HCT116 (cell line): Measurements from ENCODE around the gene FSIP1. TPM values are rescaled to one million over a fixed set of nuclear protein-coding genes. Genes with fewer than 3 reads are reported as not detected.

Experiments
- ATAC-seq: fragments of 200-7000 bp; cut with Tn5 transposase; 2 replicates; pipeline ENCODE4 v1.9.1; 2020; ENCODE audit warnings: mild to moderate bottlenecking, moderate library complexity
- BruUV-seq: library from RNA; stranded (reverse); fragments of 400-500 nt; replicated peaks from 2 replicates; lab custom pipeline; 2021; lab: Mats Ljungman, UMichigan
- CTCF ChIA-PET: fragments of 300-600 bp; sonication (Branson Sonifier 250); formaldehyde crosslinking; loops from one replicate; lab custom pipeline; 2021; ENCODE audit warnings: antibody characterized with exemption; lab: Charles Lee
- POLR2A ChIA-PET: fragments of 300-600, 350-600 bp; sonication (Branson Sonifier 250); formaldehyde crosslinking; loops from one replicate; lab custom pipeline; 2021; ENCODE audit warnings: antibody characterized with exemption; lab: Charles Lee
- RAD21 ChIA-PET, 2 experiments: fragments of 300-600 bp; sonication (Branson Sonifier 250); formaldehyde crosslinking; loops; one replicate each; lab custom pipeline; 2023; ENCODE audit warnings: low total read pairs in 2 of 2; ENCODE audit not compliant: uncharacterized antibody in 2 of 2, unreplicated experiment in 2 of 2, low non-redundant PET in 1 of 2; lab: Charles Lee
- DNase-seq: peaks from one replicate; pipeline ENCODE4 v3.0.0-alpha.2; 2010; ENCODE audit warnings: low read depth, low spot score
- H2AFZ ChIP-seq: fragments of 200-600 bp; shearing (Covaris generic), sonication (generic); 2 replicates; pipeline ENCODE4 v1.6.1; 2017; ENCODE audit warnings: low read depth, mixed run types, mixed read lengths, antibody characterized with exemption, low read length; ENCODE audit not compliant: poor library complexity, severe bottlenecking
- H3K27ac ChIP-seq: 2 replicates; pipeline ENCODE4 v1.5.1; 2012; ENCODE audit warnings: low read depth, low read length
- H3K27me3 ChIP-seq: fragments of 200-600 bp; sonication (generic); 2 replicates; pipeline ENCODE4 v1.6.1; 2016; ENCODE audit warnings: mixed run types, low read length, mixed read lengths; ENCODE audit not compliant: insufficient read depth
- H3K36me3 ChIP-seq, 2 experiments: fragments of 200-500 bp in 1 of 2; fragments of 200-600 bp in 1 of 2; sonication (Bioruptor generic) in 1 of 2; sonication (generic) in 1 of 2; 2 replicates each; pipeline versions ENCODE4 v1.5.1 to v1.6.1; 2014 to 2016; ENCODE audit warnings: low read length in 2 of 2, inconsistent platforms in 1 of 2, mixed read lengths in 1 of 2, mixed run types in 1 of 2; ENCODE audit not compliant: insufficient read depth in 2 of 2, control insufficient read depth in 1 of 2
- H3K4me1 ChIP-seq, 2 experiments: fragments of 200-600 bp in 1 of 2; sonication (generic) in 1 of 2; 2 replicates each; pipeline versions ENCODE4 v1.5.1 to v1.6.1; 2012 to 2017; ENCODE audit warnings: low read length in 2 of 2, inconsistent platforms in 1 of 2, mild to moderate bottlenecking in 1 of 2, mixed read lengths in 1 of 2, mixed run types in 1 of 2, moderate library complexity in 1 of 2; ENCODE audit not compliant: insufficient read depth in 2 of 2, control insufficient read depth in 1 of 2
- H3K4me2 ChIP-seq: fragments of 200-600 bp; sonication (generic); 2 replicates; pipeline ENCODE4 v1.6.1; 2017; ENCODE audit warnings: mixed run types, low read length, mixed read lengths
- H3K4me3 ChIP-seq, 2 experiments: fragments of 200-600 bp in 1 of 2; sonication (generic) in 1 of 2; replicated peaks in 1 of 2; 2 replicates each; pipeline ENCODE4 v1.5.1; 2011 to 2016; ENCODE audit warnings: low read length in 2 of 2, control low read depth in 1 of 2, low read depth in 1 of 2, mild to moderate bottlenecking in 1 of 2, mixed read lengths in 1 of 2, mixed run types in 1 of 2
- H3K79me2 ChIP-seq: fragments of 200-600 bp; sonication (generic); 2 replicates; pipeline ENCODE4 v1.6.1; 2017; ENCODE audit warnings: mild to moderate bottlenecking, mixed run types, low read length, moderate library complexity, mixed read lengths; ENCODE audit not compliant: insufficient read depth
- H3K9ac ChIP-seq: fragments of 200-600 bp; sonication (generic); 2 replicates; pipeline ENCODE4 v1.6.1; 2016; ENCODE audit warnings: low read length, mixed read lengths
- H3K9me2 ChIP-seq: fragments of 200-600 bp; sonication (generic), shearing (Covaris generic); 2 replicates; pipeline ENCODE4 v1.6.1; 2017; ENCODE audit warnings: mixed run types, mild to moderate bottlenecking, moderate library complexity; ENCODE audit not compliant: insufficient read depth
- H3K9me3 ChIP-seq, 2 experiments: fragments of 200-500 bp in 1 of 2; fragments of 200-600 bp in 1 of 2; sonication (Bioruptor generic) in 1 of 2; sonication (generic) in 1 of 2; 2 replicates each; pipeline ENCODE4 v1.6.1; 2014 to 2017; ENCODE audit warnings: low read length in 2 of 2, mixed read lengths in 2 of 2, inconsistent platforms in 1 of 2, low read depth in 1 of 2, mild to moderate bottlenecking in 1 of 2, mixed run types in 1 of 2, moderate library complexity in 1 of 2; ENCODE audit not compliant: control insufficient read depth in 1 of 2, insufficient read depth in 1 of 2
- H4K20me1 ChIP-seq: fragments of 200-600 bp; sonication (generic), shearing (Covaris generic); 2 replicates; pipeline ENCODE4 v1.6.1; 2017; ENCODE audit warnings: mixed run types, mild to moderate bottlenecking, moderate library complexity; ENCODE audit not compliant: insufficient read depth
- CBX3 ChIP-seq: IDR thresholded peaks from 2 replicates; pipeline ENCODE4 v1.6.1; 2012; ENCODE audit warnings: low read depth
- CEBPB ChIP-seq: IDR thresholded peaks from 2 replicates; pipeline ENCODE4 v1.6.1; 2012; ENCODE audit warnings: low read depth
- FOSL1 ChIP-seq: IDR thresholded peaks from 2 replicates; pipeline ENCODE4 v1.6.1; 2012; ENCODE audit warnings: low read depth
- JUND ChIP-seq: IDR thresholded peaks from 2 replicates; pipeline ENCODE4 v1.6.1; 2012
- MAX ChIP-seq: IDR thresholded peaks from 2 replicates; pipeline ENCODE4 v1.6.1; 2012
- SIN3A ChIP-seq: IDR thresholded peaks from 2 replicates; pipeline ENCODE4 v1.6.1; 2012; ENCODE audit warnings: low read depth
- SP1 ChIP-seq: IDR thresholded peaks from 2 replicates; pipeline ENCODE4 v1.6.1; 2012; ENCODE audit warnings: low read depth
- TCF7L2 ChIP-seq: IDR thresholded peaks from 2 replicates; pipeline ENCODE4 v1.7.0; 2011; ENCODE audit warnings: borderline replicate concordance, inconsistent platforms; ENCODE audit not compliant: insufficient read depth, insufficient read length; ENCODE audit errors: extremely low read depth
- ZBTB33 ChIP-seq: IDR thresholded peaks from 2 replicates; pipeline ENCODE4 v1.6.1; 2011; ENCODE audit warnings: mild to moderate bottlenecking, low read length, moderate library complexity; ENCODE audit not compliant: insufficient replicate concordance; ENCODE audit errors: extremely low read depth
- ZFX ChIP-seq: fragments of 450-650 bp; IDR thresholded peaks from 2 replicates; pipeline ENCODE4 v1.6.1; 2017
- ZNF274 ChIP-seq: fragments of 200-500 bp; sonication (Bioruptor generic); IDR thresholded peaks from 2 replicates; pipeline ENCODE4 v1.6.1; 2014; ENCODE audit warnings: mild to moderate bottlenecking, low read depth, low read length, inconsistent platforms
- intact Hi-C: fragments of 100-400 bp; cut with micrococcal nuclease; formaldehyde crosslinking; loops from 2 replicates; pipeline ENCODE4 v1.10.0; 2022
- total RNA-seq: library from RNA; stranded (reverse); gene quantifications from one replicate; pipeline ENCODE4 v1.2.1, GENCODE V29; 2021; ENCODE audit not compliant: unreplicated experiment

The FSIP1 gene
- total RNA-seq, 1 experiment from 2014 or later: 0.42 TPM

DNA sequence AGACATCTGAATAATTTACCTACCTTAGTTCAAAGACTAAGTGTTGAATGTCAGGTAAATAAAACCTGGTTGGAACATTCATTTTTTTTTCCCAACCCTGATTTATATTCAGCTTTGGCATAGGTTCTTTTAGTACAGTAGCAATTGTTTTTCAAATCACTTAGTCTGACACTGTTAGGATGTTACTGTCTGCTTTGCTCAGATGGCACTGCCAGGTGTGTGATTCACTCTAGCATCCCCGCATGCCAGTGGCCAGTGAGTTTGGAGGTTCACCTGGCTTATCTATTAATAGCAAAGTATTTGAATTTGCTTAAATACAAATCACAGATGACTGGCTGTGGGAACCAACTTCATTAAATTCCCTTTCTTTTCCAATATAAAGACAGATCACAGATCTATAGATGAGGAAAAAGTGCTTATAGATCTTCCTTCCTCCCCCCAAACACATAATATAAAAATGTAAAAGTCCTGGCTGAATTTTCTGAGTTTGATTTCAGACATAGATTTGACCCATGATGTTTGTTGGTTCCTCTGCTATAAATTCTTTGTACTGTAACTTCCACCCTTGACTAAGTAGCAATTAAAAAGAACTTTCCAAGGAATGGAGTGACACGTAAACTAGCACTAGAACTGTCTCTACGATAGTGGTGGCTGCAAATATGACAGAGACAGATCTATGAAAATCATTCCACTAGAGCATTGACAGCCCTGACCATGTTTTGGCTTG is 197.8 kb downstream of the FSIP1 start:
- no peaks in the 10 kb centered on the region for H4K20me1 ChIP-seq
- H3K4me2 ChIP-seq: no peak overlapping the region
- CTCF ChIA-PET: no interaction called here
- H3K36me3 ChIP-seq: peaks cover 3 to 24% of the 10 kb centered on the region in 2 experiments; a peak in 2 of 4 replicates
- no peak overlapping the region for H3K9ac ChIP-seq
- H3K9me2 ChIP-seq: no peaks in the 10 kb centered on the region
- intact Hi-C loops: no loop called here
- RAD21 ChIA-PET: no interaction called here
- ATAC-seq (no peak), DNase-seq (no peak)
- no peak overlapping the region for H3K4me3 ChIP-seq
- peaks cover 5 to 19% of the 10 kb centered on the region in 2 experiments; a peak in 3 of 4 replicates for H3K4me1 ChIP-seq
- no peak overlapping the region for H3K27ac ChIP-seq
- POLR2A ChIA-PET: no interaction called here
- H2AFZ ChIP-seq: no peak overlapping the region
- H3K79me2 ChIP-seq: no peaks in the 10 kb centered on the region
- no peaks in the 10 kb centered on the region for H3K9me3 ChIP-seq
- no peaks in the 10 kb centered on the region for H3K27me3 ChIP-seq
- no TSS peak for BruUV-seq
- TF ChIP-seq SP1: no peak
- TF ChIP-seq MAX: no peak
- no peak for TF ChIP-seq SIN3A
- no peak for TF ChIP-seq CBX3
- TF ChIP-seq ZNF274: no peak
- TF ChIP-seq TCF7L2: no peak
- TF ChIP-seq ZFX: no peak
- TF ChIP-seq ZBTB33: no peak
- no peak for TF ChIP-seq JUND
- TF ChIP-seq FOSL1: no peak
- TF ChIP-seq CEBPB: no peak
